ENCODE data around the gene DDX39A.
"Not testable (repeated sequence)": the region's sequence is repeated elsewhere in the genome, so short reads cannot be mapped to it uniquely, and the experiment has no call there.

The DDX39A gene

DNA sequence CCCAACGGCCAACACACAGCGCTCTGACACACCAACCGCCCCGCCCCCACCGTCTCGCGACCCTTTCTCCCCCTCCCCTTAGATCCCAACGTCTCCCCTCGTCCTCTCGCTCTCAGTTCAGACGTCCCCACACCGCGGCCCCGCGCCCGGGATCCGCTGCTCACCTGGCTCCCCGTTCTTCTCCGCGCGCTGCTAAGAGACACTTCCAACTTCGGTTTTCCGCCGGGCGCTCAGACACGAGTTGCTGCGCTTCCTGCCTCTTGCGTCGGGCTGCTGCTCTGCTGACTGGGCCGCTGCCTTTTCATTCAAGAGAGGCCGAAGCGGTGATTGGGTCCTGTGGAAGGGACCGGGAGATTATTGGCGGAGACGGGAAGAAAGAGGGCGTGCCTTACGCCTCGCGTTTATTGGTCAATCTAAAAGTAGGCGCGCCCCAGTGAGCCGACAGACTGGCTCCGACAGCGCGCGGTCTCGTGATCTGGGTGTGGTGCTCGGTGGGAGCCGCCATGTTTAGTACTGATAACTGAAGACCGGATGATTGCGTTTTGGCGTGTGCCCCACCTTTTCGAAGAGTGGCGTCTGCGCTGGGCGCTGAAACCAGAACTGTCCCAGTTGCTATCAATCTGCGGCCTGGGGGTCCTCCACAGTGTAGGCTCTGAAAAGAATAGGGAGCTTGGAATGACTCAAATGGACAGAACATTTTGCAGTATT is at the start of gene DDX39A:
DDX39A (minus strand) TSS at position 236 of the 708 bp plus-strand sequence. CDS start 6,121 bp downstream, outside the sequence.
- peak; percentile 100 for DNase-seq

DNA sequence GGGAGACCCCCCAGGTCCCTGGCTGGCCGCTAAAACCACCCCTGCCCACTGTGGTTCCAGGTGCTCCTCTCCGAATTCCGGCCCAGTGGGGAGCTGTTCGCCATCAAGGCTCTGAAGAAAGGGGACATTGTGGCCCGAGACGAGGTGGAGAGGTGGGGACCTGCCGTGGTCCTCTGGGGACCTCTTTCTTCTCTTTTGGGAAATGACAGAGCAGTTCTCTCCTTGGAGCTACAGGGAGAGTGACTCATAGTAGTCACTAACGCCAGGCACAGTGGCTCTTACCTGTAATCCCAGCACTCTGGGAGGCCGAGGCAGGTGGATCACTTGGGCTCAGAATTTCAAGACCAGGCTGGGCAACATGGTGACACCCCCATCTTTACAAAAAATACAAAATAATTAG is 48.7 kb upstream of the DDX39A start:
- DNase-seq: no peak

DNA sequence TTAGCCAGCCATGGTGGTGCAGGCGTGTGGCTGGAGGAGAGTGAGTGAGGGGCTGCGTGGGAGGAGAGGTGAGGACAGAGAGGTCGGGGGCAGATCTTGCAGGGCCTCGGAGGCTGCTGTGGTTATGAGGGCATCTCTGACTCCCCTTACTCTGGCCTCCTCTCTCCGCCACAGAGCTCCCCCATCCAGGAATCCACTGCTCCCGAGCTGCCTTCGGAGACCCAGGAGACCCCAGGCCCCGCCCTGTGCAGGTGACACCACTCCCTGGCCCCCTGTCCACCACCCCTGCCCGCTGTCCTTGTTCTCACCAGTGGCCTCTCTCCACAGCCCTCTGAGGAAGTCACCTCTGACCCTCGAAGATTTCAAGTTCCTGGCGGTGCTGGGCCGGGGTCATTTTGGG is 48.2 kb upstream of the DDX39A start:
- no peak for DNase-seq

DNA sequence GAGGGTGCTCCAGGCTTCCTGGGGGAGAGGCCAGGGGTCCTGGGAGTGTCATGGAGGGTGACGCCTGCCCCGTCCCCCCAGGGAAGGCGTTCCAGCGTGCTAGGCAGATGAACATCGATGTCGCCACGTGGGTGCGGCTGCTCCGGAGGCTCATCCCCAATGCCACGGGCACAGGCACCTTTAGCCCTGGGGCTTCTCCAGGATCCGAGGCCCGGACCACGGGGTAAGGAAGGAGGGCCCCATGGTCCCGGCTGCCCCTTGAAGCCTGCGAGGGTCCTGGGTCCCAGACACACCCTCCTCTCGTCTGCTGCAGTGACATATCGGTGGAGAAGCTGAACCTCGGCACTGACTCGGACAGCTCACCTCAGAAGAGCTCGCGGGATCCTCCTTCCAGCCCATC is 44.6 kb upstream of the DDX39A start:
- no peak for DNase-seq

DNA sequence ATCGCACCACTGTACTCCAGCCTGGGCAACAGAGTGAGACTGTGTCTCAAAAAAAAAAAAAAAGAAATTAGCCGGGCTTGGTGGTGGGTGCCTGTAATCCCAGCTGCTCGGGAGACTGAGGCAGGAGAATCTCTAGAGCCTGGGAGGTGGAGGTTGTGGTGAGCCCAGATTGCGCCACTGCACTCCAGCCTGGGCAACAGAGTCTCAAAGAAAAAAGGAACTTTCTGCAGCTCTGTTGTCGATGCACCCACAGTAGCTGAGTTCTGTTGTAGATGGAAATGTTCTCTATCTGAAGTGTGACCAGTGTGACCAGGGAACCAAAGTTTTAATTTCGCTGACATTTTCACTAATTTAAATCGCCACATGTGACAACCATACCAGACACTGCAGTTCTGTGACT is 43.3 kb upstream of the DDX39A start:
- DNase-seq: not testable (repeated sequence)

DNA sequence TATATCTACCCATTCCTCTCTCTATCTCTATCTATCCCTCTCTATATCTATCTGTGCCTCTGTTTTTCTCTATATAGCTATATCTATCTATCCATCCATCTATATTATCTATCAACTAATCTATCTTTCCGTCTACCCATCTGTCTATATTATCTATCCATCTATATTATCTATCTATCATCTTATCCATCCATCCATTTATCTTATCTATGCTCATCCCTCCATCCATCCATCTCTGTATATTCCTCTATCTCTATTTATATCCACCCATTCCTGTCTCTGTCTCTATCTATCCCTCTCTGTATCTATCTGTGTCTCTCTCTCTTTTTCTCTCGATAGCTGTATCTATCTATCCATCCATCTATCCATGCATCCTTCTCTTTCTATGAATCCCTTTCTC is 41.8 kb upstream of the DDX39A start:
- no peak for DNase-seq

DNA sequence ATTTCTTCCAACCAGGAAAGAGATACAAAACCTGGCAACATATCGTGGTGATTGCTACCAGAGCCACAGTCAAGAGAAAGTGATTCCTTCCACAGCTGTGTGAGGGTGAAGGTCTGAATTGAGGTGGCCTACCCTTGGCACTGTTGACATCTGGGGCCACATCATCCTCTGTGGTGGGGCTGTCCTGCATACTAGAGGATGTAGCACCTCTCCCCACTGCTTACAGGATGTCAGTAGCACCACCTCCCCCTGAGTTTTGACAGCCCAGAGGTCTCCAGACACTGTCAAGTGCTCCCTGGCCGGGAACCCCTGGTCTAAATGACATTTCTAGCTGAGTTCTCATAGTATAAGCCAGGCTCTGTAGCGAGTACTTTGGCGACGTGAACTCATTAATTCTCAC is 40.6 kb upstream of the DDX39A start:
- peak; percentile 72 for DNase-seq

DNA sequence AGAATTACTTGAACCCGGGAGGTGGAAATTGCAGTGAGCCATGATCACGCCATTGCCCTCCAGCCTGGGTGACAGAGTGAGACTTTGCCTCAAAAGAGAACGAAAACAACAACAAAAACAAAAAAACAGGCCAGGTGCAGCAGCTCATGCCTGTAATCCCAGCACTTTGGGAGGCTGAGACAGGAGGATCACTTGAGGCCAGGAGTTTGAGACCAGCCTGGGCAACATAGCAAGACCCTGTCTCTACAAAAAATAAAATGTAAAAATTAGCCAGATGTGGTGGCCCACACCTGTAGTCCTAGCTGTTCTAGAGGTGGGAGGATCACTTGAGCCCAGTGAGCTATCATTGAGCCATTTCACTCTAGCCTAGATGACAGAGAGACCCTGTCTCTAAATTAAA is 33.2 kb upstream of the DDX39A start:
- DNase-seq: not testable (repeated sequence)

DNA sequence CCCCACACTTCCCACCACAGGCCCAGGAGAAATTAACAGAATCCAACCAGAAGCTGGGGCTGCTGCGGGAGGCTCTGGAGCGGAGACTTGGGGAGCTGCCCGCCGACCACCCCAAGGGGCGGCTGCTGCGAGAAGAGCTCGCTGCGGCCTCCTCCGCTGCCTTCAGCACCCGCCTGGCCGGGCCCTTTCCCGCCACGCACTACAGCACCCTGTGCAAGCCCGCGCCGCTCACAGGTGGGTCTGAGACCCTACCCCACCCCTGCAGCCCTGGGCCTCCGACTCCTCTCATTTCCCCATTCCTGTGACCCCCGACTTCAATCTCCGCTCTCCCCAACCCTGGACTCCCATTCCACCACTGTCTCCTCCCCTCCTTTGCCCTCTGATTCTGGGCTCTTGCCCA is 31.7 kb upstream of the DDX39A start:
- no peak for DNase-seq

DNA sequence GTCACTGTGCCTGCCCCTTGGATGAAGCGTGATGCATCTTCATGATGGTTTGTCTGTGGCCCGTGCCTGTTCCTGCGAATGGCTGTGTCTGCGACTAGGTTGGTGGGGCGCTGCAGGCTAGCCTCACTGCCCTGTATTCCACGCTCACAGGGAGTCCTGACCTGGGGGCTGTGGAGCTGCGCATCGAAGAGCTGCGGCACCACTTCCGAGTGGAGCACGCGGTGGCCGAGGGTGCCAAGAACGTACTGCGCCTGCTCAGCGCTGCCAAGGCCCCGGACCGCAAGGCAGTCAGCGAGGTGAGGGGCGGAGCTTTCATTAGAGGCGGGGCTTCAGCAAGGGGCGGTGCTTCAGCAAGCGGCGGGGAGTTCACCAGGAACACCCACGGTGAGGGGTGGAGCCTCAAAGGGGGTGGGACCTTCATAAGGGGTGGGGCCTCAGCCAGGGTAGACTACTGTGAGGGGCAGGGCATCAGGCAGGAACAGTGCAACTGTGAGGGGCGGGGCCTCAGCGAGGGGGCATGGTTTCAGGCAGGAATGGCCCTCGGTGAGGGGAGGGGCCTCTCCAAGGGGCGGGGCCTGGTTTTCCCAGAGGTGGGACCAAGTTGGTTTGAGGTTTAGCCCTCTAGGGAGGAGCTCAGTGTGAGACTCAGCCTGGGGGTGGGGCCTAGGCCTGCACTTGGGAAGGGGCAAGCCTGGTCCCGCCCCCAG is 31.2 kb upstream of the DDX39A start:
- DNase-seq: peak; percentile 74

DNA sequence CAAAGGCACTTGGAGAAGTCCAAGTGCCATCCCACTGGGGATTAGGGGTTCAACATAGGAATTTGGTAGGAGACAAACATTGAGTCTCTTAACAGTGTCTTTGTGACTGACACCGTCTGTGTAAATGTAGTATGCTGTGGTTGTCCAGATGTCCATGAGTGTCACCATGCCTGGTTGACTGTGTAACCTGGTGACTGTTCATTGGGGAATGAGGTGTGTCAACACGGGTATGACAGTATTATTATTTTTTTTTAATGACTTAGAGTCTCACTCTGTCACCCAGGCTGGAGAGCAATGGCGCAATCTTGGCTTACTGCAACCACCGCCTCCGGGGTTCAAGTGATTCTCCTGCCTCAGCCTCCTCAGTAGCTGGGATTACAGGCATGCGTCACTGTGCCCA is 30.2 kb upstream of the DDX39A start:
- DNase-seq: no peak

DNA sequence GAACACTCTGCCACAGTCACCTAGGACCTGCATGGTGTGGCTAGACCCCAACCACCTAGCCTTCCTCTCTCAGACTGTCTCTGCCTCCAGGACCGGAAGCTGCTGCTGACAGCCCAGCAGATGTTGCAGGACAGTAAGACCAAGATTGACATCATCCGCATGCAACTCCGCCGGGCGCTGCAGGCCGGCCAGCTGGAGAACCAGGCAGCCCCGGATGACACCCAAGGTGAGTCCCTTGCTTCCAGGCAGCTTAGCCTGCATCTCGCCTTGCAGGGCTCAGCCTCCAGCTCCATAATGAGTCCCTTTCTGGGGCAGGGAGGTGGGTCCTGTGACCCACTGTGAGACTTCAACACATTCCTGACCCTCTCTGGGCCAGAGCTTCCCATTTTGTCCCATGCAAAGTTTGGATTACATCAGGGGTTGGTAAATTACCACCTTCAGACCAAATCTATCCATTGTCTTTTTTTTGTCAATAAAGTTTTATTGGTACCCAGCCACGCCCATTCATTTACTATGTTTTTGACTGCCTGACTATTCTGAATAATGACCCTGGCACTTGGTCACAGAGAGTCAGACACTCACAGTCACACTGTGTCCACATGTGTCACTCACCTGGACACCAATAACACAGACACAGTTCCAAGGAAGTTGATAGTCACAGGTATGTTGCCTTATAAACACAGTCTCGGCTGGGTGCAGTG is 27.3 kb upstream of the DDX39A start:
- DNase-seq: no peak

DNA sequence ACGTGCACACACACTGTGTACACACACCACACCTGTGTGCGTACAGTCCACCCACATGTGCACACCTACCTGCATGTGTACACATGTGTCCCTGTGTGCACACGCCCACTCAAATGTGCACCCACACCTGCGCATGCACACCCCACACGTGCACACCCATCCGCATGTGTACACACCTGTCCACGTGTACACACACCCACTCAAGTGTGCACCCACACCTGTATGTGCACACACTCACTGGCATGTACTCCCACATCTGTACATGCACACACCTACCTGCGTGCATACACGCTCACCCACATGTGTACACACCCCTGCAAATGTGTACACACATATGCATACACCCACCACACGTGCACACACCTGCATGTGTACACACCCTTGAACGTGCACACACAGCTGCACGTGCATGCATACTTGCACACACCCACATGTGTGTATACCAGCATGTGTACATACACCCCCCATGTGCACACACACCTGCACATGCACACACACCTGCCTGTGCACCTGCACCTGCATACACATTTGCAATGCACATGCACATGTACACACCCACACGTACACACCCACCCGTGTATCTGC is 24.6 kb upstream of the DDX39A start:
- DNase-seq: no peak

DNA sequence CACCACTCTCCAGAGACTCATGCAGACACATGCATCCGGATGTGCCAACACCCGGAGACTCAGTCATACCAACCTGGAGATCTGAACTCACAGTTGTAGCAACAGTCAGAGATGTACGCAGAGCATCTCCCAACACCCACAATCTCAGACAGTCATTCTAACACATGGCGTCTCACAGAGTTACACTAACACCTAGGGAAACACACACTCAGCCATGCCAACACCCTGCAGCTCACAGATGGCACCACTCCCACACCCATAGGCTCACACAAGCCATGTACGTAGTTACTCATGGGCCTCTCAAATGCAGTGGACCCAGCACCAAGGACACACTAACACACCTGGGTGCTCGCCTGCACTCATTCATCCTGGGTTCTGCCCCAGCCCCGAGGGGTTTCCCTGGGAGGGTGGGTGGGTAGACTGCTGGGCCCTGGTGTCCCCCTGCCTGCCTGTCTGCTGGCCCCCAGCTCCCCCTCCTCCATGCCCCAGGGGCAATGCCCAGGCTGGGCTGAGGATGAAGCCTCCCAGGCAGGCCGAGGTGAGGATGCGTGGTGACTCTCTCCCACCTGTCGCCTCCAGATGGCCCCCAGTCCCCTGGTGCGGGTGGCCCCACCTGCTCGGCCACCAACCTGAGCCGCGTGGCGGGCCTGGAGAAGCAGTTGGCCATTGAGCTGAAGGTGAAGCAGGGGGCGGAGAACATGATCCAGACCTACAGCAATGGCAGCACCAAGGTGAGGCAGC is 23.9 kb upstream of the DDX39A start:
- DNase-seq: no peak

DNA sequence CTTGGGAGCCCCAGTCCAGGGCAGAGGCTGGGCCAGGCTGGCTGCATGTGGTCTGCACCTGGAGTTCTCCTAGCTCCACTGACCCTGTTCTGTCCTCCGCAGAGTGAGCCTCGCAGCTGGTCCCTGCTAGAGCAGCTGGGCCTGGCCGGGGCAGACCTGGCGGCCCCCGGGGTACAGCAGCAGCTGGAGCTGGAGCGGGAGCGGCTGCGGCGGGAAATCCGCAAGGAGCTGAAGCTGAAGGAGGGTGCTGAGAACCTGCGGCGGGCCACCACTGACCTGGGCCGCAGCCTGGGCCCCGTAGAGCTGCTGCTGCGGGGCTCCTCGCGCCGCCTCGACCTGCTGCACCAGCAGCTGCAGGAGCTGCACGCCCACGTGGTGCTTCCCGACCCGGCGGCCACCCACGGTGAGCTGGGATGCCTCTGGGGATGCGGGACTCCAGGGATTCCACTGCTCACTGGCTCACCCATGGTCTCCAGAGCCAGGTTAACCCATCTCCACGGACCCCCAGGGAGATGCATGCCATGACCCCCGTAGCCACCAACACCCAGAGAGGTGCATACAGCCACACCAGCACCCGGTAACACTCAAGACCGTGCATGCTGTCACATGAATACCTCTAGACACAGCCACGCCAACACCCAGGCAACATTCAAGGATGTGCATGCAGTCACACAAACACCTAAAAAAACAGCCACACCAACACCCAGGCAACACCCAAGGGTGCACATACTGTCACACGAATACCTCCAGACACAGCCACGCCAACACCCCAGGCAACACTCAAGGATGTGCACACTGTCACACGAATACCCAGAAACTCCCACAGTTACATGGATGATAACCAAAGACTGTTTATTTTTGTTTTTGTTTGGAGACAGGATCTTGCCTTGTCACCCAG is 22.1 kb upstream of the DDX39A start:
- DNase-seq: no peak

DNA sequence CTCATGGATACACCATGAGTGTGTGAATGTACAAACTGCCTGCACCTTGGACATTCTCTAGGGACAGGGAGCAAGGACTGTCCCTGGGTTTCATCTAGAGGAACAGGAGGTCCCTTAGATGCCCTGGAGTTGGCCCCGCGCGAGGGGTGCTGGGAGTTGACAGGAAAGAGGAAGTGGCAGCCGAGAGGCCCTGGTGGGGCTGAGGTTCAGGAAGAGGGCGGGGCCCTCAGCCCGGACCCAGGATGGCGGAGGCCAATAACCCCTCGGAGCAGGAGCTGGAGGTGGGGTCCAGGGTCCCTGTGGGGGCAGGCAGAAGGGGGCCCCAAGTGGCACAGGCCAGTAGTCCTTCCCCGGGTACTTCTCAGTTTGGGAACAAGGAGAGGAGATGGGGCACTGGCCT is 20.9 kb upstream of the DDX39A start:
- peak; percentile 90 for DNase-seq

DNA sequence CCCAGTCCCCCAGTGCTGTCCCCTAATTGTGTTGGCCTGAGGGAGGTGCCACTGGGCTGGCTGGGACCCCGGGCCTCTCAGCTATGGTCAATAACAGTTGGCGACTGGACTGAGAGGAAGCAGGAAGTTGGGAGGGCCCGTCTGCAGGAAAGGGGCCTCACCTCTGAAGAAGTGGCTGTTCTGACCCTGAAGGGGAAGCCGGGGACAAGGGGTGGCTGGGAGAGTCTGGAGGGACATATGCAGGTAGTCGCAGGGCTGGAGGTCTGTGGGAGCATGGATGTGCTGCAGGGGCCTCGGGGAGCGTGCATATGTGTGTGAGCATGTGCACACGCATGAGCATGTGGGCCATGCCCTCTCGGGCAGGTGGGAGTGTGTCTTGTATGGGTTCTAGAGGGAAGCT is 19.9 kb upstream of the DDX39A start:
- DNase-seq: no peak

DNA sequence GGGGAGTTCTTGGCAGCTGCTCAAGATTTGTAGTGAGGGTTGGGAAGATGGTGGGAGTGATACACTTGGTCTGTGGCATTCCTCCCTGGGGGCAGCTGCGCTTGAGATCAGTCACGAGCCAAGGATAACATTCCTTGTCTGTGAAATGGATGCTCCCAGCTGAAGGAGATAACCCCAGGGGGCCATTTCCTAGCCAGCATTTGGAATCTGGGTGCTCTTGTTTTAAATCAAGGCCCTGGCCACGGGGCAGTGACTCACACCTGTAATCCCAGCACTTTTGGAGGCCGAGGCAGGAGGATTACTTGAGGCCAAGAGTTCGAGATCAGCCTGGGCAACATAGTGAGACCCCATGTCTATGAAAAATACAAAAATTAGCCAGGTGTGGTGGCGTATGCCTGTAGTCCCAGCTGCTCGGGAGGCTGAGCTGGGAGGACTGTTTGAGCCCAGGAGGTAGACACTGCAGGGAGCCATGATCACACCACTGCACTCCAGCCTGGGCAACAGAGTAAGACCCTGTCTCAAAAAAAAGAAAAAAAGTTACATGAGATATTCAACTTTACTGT is 18.5 kb upstream of the DDX39A start:
- no peak for DNase-seq

DNA sequence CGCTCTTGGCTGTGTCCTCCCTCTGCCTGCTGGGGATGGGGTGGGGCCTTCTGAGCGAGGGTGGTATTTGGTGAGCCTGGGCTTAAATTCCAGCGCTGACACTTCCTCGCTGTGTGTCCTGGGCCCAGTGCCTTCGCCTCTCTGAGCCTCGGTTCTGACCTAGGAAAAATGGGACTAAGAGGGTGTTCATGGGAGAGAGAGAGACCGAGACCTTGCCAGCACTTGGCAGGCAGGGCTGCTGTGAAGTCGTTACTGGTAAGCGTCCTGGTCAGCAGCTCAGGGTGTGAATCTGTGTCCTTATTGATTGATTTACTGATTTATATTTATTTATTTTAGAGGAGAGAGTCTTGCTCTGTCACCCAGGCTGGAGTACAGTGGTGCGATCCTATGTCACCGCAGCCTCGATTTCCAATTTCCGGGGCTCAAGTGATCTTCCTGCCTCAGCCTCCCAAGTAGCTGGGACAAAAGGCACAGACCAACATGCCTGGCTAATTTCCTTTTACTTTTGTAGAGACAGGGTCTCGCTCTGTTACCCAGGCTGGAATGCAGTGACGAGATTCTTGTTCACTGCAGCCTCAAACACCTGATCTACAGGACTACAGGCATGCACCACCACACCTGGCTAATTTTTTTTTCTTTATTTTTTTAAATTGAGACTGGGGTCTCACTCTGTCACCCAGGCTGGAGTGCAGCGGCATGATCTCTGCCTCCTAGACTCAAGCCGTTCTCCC is 16.3 kb upstream of the DDX39A start:
- no peak for DNase-seq

DNA sequence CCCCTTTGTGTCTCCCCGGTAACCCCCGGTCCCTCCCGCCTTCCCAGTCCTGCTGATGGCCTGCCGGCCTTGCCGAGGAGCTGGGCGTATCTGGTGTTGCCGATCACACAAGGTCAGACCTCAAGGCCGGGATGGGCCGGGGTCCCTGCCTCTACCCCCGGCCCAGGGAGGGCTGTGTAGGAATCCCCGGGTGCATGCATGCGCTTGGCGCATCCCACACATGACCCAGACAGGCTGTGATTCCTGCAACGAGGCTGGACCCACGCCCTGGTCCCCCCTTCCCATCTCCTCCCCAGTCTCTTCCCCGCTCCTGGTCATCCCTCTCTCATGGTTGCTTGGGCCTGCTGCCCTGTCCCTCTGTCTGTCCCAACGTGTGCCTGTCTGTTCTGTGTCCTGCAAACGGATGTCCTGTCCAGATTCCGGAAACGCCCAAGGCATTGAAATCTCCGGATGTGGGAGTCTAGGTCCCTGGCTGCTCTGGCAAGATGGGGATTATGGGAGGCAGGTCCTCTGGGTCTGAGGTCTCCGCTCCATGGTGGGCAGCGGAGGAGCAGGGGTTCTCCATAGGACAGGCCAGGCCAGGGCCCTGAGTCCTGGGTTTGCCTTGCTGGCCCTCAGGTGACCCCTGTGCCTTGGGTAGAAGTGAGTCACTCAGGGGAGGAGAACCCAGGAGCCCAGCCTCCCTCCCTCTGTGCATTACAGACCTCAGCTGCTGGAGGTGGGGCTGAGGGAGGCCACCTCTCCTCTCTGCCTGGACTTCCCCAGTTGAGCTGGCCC is 15.6 kb upstream of the DDX39A start:
- DNase-seq: peak; percentile 42

Data from activated CD4-positive, alpha-beta T cell treated with anti-CD3 and anti-CD28 coated beads, Interleukin-10, Interleukin-2, amounts not matched to agents 100 ng/mL and 50 ng/mL, durations not matched to agents 16 hours and 8 hours (primary cell).